Activated T-helper 9 cell treated with anti-CD3 and anti-CD28 coated beads, Interleukin-2, amount 50 U/mL, for 16 hours (primary cell): Measurements from ENCODE around the gene RNF215.
"Not testable (repeated sequence)": the region's sequence is repeated elsewhere in the genome, so short reads cannot be mapped to it uniquely, and the experiment has no call there.

Source experiments
- DNase-seq: peaks from one replicate; pipeline ENCODE4 v3.0.0-alpha.2; 2020; ENCODE audit warnings: low read depth

RNF215 gene

DNA sequence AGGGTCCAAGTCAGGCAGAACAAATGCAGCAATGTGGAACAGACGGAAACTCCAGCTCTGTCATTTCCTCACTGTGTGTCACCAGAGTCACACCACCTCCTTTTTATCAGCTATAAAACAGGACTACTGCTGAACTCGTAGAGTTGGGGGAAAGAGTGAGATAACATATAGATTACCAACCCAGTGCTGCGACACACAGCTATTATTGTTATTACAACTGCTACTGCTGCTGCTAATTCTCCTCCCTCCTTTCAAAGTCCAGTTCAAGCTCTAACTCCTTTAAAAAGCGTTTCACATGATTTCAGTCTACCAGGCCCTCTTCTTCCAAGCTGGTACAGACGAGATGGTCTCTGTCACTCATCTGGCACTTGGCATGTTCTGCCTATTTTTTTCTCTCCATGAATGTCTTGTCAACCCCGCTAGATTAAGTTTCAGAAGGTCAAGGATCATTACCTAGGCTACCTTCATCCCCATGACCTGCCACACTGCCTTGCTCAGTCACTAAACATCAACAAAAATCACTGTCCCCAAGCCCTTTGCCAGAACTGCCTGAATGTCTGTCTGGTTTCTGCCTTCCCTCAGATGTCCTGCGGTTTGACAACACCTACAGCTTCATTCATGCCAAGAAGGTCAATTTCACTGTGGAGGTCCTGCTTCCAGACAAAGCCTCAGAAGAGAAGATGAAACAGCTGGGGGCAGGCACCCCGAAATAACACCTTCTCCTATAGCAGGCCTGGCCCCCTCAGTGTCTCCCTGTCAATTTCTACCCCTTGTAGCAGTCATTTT is 34.7 kb upstream of the RNF215 start:
- DNase-seq = no peak

DNA sequence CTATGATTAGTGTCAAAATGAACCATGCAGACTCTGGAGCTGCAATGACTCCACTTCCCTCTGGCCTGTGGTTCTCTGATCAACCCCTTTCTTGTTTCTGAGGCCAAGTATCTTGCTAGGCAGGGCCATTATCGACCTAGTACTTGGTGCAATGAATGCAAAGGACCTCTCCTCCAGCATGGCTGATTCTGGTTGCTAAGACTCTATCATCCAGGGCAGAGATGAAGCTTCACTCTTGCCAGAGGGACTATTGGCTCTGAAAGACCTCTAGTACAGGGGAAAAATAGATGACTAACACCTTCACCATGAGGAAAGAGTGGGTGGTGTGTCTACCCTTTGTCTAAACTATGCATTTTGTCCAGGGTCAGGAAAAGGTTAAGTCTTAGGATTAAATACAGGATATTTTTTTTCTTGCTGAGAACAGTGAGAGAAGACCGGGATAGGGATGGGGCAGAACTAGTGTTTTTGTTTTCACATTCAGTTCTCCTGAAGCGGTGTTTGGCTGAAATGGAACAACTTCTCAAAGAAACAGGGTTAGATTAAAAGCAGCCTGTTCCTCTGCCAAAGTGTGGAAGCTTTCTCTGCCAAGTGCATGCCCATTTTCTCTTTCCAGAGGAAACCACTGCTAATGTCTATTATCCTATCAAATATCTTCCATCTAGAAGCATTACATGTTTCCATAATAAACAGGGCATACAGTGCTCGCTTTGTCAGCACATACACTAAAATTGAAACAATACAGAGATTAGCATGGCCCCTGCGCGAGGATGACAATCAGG is 33.3 kb upstream of the RNF215 start:
- DNase-seq = no peak

DNA sequence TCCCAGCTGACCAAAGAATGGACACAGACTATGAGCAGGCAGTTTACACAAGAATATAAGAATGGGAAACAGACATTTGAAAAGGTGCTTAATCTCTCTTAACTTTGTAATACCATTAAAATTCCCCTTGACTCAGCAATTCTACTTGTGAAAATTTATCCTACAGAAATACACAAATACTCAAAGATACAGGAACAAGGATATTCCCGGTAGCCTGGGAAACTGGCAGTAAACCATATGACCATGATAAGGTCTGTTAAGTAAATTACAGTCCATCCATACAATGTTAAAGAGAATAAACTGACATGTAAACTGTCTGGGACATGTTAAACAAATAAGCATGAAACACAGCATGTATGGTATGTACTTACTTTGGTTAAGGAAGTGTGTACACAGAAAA is 29.6 kb upstream of the RNF215 start:
- DNase-seq = no peak

DNA sequence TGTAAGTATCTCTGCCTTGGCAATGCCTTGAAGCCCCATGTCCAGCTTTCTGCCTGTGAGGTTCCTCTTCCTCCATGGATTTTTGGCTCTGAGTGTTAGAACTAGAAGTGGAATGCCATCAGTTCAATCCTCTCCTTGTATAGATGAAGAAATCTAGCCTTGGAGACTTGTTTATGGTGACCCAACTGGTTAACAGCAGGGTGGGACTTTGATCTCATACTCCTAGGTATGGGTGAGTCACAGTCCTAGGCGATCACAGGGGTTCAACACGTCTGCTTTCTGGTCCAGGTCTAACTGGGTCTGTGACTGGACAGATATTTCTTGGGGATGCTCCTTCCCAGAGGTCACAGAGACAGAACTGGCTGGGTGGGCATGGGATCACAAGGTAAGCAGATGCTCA is 29.2 kb upstream of the RNF215 start:
- DNase-seq = no peak

DNA sequence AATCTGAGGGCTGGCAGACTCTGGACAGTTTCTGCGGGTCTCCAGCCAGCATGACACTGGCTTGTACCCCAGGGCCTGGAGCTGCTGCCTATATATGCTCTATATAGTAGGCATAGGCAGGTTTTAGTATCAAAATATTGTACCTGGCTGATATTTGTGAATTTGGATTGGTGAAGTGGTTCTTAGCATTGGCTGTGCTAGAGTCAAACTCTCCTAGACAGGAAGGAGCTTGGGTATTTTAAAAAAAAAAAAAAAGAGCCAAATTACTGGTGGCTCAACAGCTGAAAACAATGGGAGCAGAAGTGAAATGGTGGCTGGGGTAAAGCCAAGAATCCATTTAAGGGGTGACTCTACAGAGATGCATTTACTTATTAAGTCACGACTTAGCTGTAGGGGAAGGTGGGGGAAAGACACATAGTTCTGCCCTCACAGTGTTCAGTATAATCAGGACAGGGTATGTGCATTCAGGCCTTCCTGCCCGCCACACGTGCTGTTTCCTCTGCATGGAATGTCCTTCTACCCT is 27.4 kb upstream of the RNF215 start:
- no peak for DNase-seq

DNA sequence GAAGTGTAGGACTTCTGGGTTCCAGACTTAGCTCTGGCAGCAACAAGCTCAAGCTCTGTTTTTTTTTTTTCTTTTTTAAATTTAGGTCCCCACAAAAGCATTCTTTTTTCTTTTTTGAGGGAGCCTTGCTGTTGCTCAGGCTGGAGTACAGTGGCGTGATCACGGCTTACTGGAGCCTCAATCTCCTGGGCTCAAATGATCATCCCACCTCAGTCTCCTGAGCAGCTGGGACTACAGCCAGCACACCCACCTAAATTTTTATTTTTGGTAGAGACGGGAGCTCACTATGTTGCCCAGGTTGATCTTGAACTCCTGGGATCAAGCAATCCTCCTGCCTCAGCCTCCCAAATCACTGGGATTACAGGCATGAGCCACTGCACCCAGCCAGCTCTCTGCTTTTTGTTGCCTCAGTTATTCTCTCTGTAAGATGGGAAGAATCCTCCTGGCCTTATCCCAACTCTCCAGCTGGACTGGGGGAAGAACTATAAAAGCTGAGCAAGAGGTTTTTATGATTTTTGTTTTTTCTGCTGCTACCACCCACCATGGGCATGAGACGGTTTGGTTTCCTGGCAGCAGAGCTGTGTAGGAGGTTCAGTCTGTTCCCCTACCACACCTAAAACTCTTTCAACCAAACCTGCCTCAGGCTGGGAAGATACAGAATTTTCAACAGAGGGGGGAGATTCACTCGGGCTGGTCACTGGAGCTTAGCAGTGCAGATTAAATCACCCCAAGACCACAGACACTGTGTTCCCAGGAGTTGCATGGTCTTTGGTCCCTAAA is 26.7 kb upstream of the RNF215 start:
- DNase-seq = no peak

DNA sequence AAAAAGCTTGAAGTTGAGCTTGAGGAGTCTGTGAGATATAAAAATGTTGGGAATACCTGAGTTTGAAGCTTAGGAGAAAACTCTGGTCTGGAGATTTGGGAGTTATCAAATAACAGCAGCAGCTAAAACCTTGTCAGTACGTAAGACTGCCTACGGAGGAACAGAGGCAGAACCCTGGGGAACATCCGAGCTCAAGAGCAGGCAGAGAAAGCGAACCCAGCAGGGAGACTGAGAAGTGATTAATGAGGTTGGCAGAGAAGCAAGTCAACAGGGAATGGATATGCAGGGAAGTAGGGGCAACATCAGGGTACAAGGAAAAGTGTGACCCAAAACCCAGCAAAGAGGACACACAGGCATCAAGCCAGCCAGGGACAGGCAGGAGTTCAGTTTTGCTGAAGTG is 25.8 kb upstream of the RNF215 start:
- DNase-seq = no peak

DNA sequence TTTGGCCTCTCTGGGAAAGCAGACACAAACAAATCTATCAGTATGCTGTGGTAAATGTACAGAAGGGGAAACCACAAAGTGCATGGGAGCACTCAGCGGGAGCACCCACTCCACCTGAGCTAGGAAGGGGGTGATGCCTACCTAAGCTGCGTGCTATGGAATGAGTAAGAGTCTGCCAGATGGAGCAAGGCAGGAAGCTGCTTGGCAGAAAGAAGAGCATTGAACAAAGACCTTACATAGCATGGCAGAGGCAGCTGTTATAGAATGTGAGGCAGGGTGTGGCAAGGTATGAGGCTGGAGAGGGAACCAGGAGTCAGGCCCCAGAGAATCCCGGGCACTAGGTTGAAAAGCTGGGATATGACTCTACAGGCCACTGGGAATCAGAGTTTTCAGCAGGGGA is 24.6 kb upstream of the RNF215 start:
- no peak for DNase-seq

DNA sequence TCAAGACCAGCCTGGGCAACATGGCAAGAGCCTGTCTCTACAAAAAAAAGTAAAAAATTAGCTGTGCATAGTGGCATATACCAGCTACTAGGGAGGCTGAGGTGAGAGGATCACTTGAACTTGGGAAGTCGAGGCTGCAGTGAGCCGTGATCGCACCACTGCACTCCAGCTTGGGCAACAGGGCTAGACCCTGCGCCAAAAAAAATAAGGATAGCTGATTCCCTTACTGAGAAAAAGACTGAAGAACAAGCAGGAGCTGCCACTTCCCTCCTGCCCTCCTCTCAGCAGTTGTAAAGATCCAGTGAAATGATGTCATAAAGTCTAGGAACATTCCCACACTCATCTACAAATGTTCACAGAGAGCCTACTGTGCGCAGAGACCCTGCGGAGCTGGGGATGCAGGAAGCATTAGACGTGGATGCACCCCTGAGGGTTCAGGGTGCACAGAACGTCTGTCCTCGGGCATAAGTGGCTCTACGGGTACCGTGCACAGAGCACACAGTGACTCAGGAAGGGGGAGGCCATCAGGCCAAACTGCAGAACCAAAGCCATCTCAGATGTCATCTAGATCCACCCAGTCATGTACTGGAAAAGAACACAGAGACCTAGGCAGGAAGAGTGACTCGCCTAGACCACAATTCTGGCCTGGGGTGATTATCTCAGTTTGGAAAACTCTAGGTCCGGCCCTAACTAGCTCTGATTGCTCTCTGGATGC is 21.3 kb upstream of the RNF215 start:
- DNase-seq = no peak

DNA sequence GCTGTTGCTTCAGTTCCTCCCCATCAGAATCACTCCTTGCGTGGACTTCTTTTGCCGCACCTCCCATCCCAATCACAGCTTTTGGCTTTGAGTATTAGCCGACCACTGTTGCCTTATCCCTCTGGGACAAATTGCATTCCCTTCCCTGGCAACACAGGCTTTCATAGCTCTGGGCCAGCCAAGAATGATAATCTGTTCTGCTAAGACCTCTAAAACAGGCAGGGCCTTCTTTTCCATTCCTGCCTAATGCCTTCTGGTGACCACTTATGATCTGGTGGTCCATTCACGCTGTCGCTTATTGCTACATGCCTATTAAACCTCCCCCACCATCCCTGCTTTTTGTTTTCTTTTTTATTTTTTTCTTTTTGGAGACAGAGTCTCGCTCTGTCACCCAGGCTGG is 19.2 kb upstream of the RNF215 start:
- no peak for DNase-seq

DNA sequence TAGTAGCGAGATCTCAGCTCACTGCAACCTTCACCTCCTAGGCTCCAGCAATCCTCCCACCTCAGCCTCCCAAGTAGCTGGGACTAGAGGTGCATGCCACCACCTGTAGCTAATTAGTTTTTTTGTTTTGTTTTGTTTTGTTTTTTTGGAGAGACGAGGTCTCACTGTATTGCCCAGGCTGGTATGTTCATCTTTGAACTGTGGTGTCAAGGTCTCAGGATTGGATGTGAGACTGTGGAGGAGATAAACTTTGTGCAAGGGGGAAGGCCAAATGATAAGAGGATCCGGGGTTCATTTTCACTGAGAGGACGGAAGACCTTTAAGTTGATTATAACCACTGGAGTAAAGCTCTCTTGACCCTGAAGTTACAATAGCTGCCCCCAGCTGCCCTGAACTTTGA is 18.5 kb upstream of the RNF215 start:
- DNase-seq = no peak

DNA sequence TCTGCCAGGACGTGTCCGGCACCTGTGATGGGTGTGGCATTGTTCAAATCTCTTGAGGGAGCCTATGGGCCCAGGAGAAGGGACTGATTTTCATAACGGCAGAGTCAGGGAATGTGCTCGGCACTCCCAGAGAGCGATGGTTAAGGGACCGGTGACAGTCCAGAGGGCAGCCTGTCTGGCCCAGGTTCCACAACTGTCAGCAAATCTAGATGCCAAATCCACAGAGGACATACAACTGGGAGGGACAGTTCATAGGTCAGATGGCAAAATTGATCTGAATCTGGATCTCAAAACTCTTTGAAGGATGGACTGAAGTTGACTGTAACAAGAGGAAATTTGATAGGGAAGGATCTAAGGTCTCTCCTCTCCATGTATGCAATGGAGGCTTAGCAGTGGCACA is 17.1 kb upstream of the RNF215 start:
- no peak for DNase-seq

DNA sequence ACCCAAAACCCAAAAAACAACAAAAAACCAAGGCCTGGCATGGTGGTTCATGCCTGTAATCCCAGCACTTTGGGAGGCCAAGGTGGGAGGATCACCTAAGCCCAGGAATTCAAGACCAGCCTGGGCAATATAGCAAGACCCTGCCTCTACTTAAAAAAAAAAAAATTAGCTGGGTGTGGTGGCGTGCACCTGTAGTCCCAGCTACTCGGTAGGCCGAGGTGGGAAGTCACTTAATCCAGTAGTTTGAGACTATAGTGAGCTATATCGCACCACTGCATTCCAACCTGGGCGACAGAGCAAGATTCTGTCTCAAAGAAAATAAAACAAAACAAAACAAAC is 15.5 kb upstream of the RNF215 start:
- not testable (repeated sequence) for DNase-seq

DNA sequence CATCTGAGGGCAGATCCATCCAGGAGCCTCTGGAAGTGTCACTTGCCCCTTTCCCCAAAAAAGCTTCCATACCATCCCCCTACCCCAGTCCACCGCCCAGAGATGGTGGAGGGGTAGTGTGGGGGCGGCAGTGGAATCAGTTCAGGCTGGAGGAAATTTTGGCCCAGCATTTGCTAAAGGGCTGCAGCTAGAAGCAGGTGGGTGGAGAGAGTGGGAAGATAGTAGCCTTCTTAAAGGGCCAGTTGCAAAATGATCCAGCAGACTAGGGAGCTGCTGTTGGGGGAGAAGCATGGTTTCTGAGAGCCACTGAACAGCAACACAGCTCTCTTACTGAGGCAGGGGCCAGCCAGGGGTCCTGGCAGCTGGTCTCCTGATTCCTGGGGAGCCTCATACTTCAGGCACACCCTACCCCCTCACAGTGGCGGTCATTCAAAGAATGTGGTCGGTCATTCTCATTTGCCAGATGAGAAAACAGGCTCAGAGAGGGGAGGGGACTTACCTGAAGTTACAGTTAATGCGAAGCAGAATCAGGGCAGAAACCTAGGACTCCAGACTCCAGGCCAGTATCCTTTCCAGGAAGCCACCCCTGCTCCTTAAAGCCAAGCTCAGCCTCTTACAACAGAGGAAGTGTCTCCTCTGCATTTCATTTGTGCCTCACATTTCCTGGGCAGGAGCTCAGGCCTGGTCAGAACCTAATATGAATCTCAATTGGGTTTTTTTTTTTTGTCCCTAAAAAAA is 15.0 kb upstream of the RNF215 start:
- no peak for DNase-seq

DNA sequence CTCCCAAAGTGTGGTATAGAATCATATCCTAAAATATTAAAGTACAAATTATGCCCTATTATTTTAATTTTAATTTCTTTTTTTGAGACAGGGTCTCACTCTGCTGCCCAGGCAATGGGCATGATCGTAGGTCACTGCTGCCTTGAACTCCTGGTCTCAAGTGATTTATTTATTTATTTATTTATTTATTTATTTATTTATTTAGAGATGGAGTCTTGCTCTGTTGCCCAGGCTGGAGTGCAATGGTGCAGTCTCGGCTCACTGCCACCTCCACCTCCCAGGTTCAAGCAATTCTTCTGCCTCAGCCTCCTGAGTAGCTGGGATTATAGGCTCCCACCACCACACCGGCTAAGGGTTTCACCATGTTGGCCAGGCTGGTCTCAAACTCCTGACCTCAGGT is 13.8 kb upstream of the RNF215 start:
- DNase-seq = not testable (repeated sequence)

DNA sequence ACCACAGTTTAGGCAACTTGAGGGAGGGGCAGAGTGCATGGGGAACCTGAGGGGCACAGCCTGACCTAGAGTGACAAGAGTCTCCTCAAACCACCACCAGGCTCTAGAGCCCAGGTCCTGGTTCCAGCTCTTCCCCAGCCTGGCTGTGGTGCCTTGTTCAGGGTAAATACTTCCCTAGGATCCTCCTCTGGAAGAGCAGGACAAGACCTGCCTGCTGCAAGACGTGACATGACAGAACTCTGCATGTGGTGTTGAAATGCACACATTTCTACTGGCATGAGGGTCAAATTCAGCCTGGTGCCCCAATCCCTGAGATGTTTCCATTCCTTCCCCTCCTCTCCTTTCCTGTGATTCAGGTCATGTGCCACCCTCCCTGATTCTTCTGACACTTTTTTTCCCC is 12.9 kb upstream of the RNF215 start:
- DNase-seq = no peak

DNA sequence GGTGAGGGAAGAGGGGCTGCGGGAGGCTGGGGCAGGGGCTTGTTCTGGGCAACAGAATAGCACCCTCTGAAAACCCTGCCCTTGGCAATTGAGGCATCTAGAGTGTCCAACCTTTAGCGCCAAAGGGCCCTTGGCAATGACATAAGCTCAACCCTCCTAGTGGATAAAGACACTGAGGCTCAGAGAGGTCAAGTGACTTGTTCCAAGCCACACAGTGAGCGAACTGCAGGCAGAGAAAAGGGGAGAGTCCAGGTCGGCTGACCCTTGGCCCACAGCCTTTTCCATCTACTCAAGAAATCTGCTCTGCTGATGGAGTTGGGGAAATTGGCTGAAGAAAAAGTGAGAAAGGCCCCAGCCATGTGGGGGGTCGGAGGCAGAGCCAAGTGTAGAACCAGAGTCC is 12.5 kb upstream of the RNF215 start:
- DNase-seq = no peak

DNA sequence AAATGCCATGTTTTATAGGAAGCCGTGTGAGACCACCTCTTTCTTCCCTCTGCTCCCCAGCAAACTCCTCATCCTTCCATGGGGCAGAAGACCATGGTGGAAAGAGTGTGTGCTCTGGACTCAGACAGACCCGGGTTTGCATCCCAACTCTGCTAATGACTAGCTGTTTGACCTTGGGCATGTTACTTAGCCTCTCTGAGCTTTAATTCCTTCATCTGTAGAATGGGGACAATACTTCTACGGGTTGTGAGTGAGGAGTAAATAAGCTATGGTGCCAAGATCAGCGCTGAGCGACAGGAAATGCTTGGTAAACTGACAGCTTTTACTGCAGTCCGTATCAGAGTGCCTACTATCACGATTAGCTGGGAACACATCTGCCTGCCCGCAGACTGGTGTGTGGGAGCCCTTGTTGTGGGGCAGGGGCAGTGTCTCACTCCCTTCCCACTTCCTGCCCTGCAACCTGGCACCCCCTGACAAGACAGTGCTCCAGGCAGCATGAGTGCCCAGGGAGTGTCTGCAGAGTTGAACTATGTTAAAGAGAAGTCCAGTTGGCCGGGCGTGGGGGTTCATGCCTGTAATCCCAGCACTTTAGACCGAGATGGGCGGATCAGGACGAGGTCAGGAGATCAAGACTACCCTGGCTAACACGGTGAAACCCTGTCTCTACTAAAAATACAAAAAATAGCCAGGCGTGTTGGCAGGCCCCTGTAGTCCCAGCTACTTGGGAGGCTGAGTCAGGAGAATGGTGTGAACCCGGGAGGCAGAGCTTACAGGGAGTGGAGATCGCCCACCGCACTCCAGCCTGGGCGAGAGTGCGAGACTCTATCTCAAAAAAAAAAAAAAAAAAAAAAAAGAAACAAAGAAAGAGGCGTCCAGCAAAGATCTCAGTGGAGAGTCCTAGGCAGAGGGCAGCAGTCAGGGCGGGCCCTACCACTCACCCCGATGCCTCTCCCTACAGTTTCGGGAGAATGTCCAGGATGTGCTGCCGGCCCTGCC is 11.8 kb upstream of the RNF215 start:
- DNase-seq = no peak

DNA sequence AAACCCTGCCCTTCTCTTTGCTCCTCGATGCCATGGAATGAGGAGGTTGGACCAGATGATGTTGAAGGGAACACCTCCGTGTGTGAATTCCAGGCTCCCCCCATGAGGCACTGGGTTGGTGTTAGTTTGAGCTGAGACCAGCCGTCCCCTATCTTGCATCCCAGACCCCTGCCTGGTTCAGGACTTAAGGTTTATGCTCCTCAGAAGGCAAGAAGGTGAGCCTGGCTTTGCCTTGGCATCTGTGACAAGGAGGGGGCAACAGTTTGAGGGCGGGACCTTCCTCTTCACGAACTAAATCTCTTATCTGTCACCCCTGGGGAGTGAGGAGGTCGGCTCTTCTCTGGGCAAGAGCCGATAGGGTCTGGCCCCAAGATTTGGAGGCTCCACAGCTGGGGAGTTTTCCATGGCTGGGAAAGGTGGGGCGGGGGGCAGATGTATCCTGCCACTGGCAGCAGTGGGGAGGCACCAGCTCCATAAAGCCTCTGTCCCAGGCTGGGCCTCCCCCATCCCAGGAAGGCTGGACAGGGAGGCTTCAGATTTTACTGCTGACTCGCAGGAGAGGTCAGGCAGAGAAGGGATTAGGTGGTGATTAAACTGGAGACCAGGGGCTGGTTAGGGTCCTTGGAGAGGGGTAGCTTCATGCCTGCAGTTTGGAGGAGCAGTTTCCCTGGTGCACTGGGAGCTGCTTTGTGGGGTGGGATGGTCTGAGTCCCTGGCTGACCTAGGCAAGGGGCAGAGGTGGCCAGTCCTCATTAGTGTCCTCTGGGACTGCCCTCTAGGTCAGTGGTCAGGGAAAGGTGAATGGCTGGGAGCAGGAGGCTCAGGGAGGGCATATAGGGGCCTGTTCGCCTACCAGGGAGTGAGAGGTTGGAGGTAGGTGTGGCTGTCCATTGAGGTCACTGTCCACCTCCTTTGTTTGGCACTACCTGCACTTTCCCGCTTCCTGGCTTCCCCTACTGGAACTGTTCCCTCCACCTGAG is 10.7 kb upstream of the RNF215 start:
- no peak for DNase-seq
